Sigmoid colon (tissue), 4 donors: Measurements from ENCODE around the gene ARHGAP15.

Experiments used
- EP300 ChIP-seq, 4 donors: sonication (generic); formaldehyde crosslinking; IDR thresholded peaks; one replicate each; pipeline ENCODE4 v1.6.1; 2017; ENCODE audit warnings: antibody characterized with exemption in 4 of 4
- POLR2A ChIP-seq, 2 donors: fragments of 450-650 bp; IDR thresholded peaks; one replicate each; pipeline ENCODE4 v1.6.1; 2016; ENCODE audit warnings: antibody characterized with exemption in 2 of 2, mild to moderate bottlenecking in 2 of 2, moderate library complexity in 2 of 2
- POLR2AphosphoS5 ChIP-seq, 4 donors: sonication (generic); formaldehyde crosslinking; IDR thresholded peaks; one replicate each; pipeline ENCODE4 v1.6.1; 2017; ENCODE audit warnings: antibody characterized with exemption in 4 of 4
- TF ChIP-seq, protein P1 (sequence below), 4 experiments: fragments of 450-650 bp in 3 of 4; fragments of 200-600 bp in 1 of 4; IDR thresholded peaks; one replicate each; pipeline ENCODE4 v1.5.1; 2016 to 2019; ENCODE audit warnings: antibody characterized with exemption in 4 of 4, mild to moderate bottlenecking in 3 of 4, moderate library complexity in 2 of 4

DNA sequence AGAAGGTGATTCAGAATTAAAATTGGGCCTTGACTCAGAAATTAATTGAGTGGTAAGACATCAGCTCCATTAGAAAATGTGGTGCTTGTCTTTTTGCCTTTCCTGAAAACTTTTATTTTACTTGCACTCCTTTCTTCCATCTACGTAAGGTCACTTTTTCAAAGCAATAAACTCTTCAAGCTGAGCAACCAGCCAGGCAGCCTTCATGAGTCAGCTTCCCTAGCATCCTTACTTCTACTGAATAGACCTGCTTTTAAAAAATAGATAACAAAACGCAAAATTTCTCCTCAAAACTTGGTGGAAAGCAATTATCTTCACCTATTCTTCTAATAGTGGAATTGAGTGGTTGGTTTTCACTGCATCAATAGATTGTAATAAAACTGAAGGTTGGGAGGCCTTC is 504.2 kb downstream of the ARHGAP15 start:
- TF ChIP-seq, protein P1, sequence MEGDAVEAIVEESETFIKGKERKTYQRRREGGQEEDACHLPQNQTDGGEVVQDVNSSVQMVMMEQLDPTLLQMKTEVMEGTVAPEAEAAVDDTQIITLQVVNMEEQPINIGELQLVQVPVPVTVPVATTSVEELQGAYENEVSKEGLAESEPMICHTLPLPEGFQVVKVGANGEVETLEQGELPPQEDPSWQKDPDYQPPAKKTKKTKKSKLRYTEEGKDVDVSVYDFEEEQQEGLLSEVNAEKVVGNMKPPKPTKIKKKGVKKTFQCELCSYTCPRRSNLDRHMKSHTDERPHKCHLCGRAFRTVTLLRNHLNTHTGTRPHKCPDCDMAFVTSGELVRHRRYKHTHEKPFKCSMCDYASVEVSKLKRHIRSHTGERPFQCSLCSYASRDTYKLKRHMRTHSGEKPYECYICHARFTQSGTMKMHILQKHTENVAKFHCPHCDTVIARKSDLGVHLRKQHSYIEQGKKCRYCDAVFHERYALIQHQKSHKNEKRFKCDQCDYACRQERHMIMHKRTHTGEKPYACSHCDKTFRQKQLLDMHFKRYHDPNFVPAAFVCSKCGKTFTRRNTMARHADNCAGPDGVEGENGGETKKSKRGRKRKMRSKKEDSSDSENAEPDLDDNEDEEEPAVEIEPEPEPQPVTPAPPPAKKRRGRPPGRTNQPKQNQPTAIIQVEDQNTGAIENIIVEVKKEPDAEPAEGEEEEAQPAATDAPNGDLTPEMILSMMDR (IDR thresholded peaks at IDR 0.05) = no peak
- TF ChIP-seq POLR2AphosphoS5 (IDR thresholded peaks at IDR 0.05) (no peak), EP300 (IDR thresholded peaks at IDR 0.05) (no peak), POLR2A (IDR thresholded peaks at IDR 0.05) (no peak)
